ENCODE results near the gene TMEM50A.
"Not testable (repeated sequence)": the region's sequence is repeated elsewhere in the genome, so short reads cannot be mapped to it uniquely, and the experiment has no call there.

- TF ChIP-seq CTCF (IDR thresholded peaks at IDR 0.05); EZH2 (IDR thresholded peaks at IDR 0.05; ENCODE audit: borderline replicate concordance, insufficient read depth, low read depth, low read length, poor library complexity, severe bottlenecking): not testable (repeated sequence)
Observed at GRCh38 chr1:25304936-25305335, 33.2 kb upstream of the TMEM50A start.
